Brain microvascular endothelial cell (primary cell): ENCODE measurements around the gene KPNA1.
A peak's percentile ranks its signal among the peaks of the same experiment; 100 is the strongest.

Experiments used
- DNase-seq: peaks from one replicate; pipeline ENCODE4 v3.0.0-alpha.2; 2020
- H3K27ac ChIP-seq: fragments of 250-450 bp; sonication (Bioruptor Pico); 2 replicates; pipeline ENCODE4 v1.5.1; 2020; ENCODE audit warnings: mild to moderate bottlenecking, moderate library complexity
- H3K27me3 ChIP-seq: fragments of 250-450 bp; sonication (Bioruptor Pico); replicated peaks from 2 replicates; pipeline ENCODE4 v1.5.1; 2020; ENCODE audit warnings: mild to moderate bottlenecking
- H3K36me3 ChIP-seq: fragments of 250-450 bp; sonication (Bioruptor Pico); replicated peaks from 2 replicates; pipeline ENCODE4 v1.5.1; 2020; ENCODE audit warnings: mild to moderate bottlenecking
- H3K4me3 ChIP-seq: 2 replicates; pipeline ENCODE4 v1.5.1; 2011; ENCODE audit warnings: low read depth, mild to moderate bottlenecking, control low read depth, low read length, moderate library complexity
- CTCF ChIP-seq: IDR thresholded peaks from 2 replicates; pipeline ENCODE4 v1.5.1; 2011; ENCODE audit warnings: low read depth, mild to moderate bottlenecking, moderate library complexity, low read length, control low read depth, inconsistent platforms; ENCODE audit errors: missing control alignments
- in situ Hi-C: cut with HindIII; loops from 2 replicates; pipeline ENCODE4 v1.10.0; 2017; ENCODE audit warnings: low sequenced_read_pairs, low pct_ligation_motif_present

Gene KPNA1

GRCh38 chr3:122430371-122430770, 84.4 kb downstream of the KPNA1 start:
- H3K36me3 ChIP-seq = peaks cover 36% of the 10 kb centered on the region
- TF ChIP-seq CTCF = no peak

DNA sequence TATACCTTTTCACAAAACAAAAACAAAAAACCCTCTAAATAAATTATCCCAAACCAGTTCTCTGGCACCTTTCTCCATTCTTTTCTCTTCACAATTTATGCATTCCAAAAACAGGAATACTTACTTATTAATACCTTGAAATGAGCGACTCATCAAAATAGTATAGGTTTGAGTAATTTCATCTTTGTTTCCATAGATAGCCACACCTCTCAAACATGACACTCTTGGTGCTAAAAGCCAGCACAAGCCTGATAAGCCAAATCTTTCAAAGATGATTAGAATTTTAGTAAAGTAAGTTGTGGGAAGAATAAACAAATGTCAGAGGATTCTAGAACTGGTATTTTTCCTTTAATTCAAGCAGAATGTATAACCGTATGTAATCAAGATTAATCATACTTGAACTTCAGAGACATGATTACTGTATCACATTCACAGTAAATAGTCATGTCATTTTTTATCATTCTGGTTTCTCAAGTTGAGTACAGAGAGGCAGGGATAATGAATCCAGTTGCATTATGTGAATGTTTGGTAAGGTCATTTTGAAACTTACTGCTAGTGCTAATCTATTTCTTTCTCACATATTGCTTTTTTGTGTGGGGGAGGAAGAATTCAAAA, 86.8 kb downstream of the KPNA1 start:
- no peak for DNase-seq
- no peak overlapping the region for H3K4me3 ChIP-seq
- TF ChIP-seq CTCF = no peak
- peaks cover 38% of the 10 kb centered on the region for H3K36me3 ChIP-seq
- no peaks in the 10 kb centered on the region for H3K27me3 ChIP-seq
- in situ Hi-C loops = no loop called here
- no peak overlapping the region for H3K27ac ChIP-seq

More at GRCh38 chr3:122430371-122430770, 84.4 kb downstream of the KPNA1 start:
- no peaks in the 10 kb centered on the region for H3K27me3 ChIP-seq
- no peak for DNase-seq
- no peak overlapping the region for H3K4me3 ChIP-seq
- no peak overlapping the region for H3K27ac ChIP-seq
- in situ Hi-C loops = no loop called here

DNA sequence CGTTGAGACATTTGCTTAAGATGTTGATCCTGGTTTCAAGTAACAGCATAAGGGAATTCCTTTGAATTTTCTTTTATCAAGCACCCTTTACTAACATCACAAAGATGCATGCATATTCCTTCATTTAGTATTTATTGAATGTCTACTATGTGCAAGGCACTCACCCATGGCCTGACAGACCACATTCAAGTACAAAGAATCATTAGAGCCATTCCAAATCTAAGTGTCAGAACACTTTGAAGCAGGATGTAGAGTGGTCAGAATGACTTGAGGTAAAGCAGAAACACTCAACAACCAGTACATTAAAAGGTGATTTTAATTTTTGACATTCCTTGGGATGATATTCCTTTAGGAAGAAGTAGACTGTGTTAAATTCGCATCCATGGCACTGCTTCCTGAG, 92.9 kb downstream of the KPNA1 start:
- no peaks in the 10 kb centered on the region for H3K27me3 ChIP-seq
- H3K36me3 ChIP-seq = peaks cover 29% of the 10 kb centered on the region
- H3K4me3 ChIP-seq = no peak overlapping the region
- in situ Hi-C loops = no loop called here
- no peak overlapping the region for H3K27ac ChIP-seq
- TF ChIP-seq CTCF = no peak
- DNase-seq = no peak

- no peaks in the 10 kb centered on the region for H3K27me3 ChIP-seq
- DNase-seq = no peak
- no peak overlapping the region for H3K27ac ChIP-seq
- TF ChIP-seq CTCF = no peak
- H3K36me3 ChIP-seq = peaks cover 22% of the 10 kb centered on the region
- no peak overlapping the region for H3K4me3 ChIP-seq
- in situ Hi-C loops = no loop called here
Measured at GRCh38 chr3:122421101-122421500, 93.6 kb downstream of the KPNA1 start.

GRCh38 chr3:122416966-122417365, 97.8 kb downstream of the KPNA1 start:
- Histone ChIP-seq H3K36me3 (no peaks in the 10 kb centered on the region), H3K27me3 (no peaks in the 10 kb centered on the region), H3K27ac (peak overlapping the region; percentile 82), H3K4me3 (peak overlapping the region; percentile 72)
- no peak for TF ChIP-seq CTCF
- in situ Hi-C loops = no loop called here
- DNase-seq = no peak
